ENCODE data around the gene EPB41L2. TPM values are rescaled to one million over a fixed set of nuclear protein-coding genes. Genes with fewer than 3 reads are reported as not detected.

The EPB41L2 gene
- total and polyA plus RNA-seq, 10 donors: 19.3 to 210 (median 123) TPM

- no peak for DNase-seq
- H3K36me3 ChIP-seq: no peaks in the 10 kb centered on the region
- TF ChIP-seq, protein P1, sequence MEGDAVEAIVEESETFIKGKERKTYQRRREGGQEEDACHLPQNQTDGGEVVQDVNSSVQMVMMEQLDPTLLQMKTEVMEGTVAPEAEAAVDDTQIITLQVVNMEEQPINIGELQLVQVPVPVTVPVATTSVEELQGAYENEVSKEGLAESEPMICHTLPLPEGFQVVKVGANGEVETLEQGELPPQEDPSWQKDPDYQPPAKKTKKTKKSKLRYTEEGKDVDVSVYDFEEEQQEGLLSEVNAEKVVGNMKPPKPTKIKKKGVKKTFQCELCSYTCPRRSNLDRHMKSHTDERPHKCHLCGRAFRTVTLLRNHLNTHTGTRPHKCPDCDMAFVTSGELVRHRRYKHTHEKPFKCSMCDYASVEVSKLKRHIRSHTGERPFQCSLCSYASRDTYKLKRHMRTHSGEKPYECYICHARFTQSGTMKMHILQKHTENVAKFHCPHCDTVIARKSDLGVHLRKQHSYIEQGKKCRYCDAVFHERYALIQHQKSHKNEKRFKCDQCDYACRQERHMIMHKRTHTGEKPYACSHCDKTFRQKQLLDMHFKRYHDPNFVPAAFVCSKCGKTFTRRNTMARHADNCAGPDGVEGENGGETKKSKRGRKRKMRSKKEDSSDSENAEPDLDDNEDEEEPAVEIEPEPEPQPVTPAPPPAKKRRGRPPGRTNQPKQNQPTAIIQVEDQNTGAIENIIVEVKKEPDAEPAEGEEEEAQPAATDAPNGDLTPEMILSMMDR (IDR thresholded peaks at IDR 0.05 in 8 of 11, conservative IDR thresholded peaks at IDR 0.05 in 3 of 11): no peak
- TF ChIP-seq POLR2A (IDR thresholded peaks at IDR 0.05): no peak
- TF ChIP-seq POLR2AphosphoS5 (IDR thresholded peaks at IDR 0.05): no peak
- no peak overlapping the region for H3K4me3 ChIP-seq
- no peaks in the 10 kb centered on the region for H3K9me3 ChIP-seq
- H3K4me1 ChIP-seq: peaks cover 0 to 34% (median 20%) of the 10 kb centered on the region in 6 donors
- no peak overlapping the region for H3K27ac ChIP-seq
- H3K27me3 ChIP-seq (replicated peaks in 1 of 7): no peaks in the 10 kb centered on the region
- intact Hi-C loops (cut with DNase I; ENCODE audit: low total_unique reads): no loop called here
- WGBS, 5 donors: 79 to 86% (median 83%) methylated on average over 12 of the region's 12 CpGs
These were observed 61.8 kb downstream of the EPB41L2 start for GRCh38 chr6:131001111-131001736.

DNA sequence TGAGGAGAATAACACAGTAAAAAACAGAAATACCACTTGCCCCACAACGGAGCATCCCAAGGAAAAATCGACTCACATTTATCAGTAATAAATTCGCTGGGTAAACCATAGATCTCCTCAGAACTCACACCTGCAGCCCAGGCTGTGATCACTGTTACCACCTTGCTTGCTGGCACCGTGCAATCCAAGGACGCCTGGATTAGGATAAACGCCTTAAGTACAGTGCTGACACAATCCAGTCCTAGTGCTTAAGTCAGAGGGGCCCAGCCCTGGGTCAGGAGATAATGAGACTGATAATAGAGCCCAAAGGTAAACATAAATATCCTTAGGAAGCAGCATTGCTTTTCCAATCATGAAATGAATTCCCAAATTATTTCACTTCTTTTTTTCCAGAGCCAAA lies 62.5 kb downstream of the EPB41L2 start:
- no peak overlapping the region for H3K27ac ChIP-seq
- peaks cover 0 to 34% (median 20%) of the 10 kb centered on the region in 6 donors for H3K4me1 ChIP-seq
- no peaks in the 10 kb centered on the region for H3K9me3 ChIP-seq
- H3K27me3 ChIP-seq (replicated peaks in 1 of 7): no peaks in the 10 kb centered on the region
- 79 to 90% (median 88%) methylated on average over 6 of the region's 6 CpGs for WGBS, 5 donors
- TF ChIP-seq, protein P1 (IDR thresholded peaks at IDR 0.05 in 8 of 11, conservative IDR thresholded peaks at IDR 0.05 in 3 of 11): no peak
- TF ChIP-seq POLR2AphosphoS5 (IDR thresholded peaks at IDR 0.05) (no peak), POLR2A (IDR thresholded peaks at IDR 0.05) (no peak)
- H3K36me3 ChIP-seq: no peaks in the 10 kb centered on the region
- intact Hi-C loops (cut with DNase I; ENCODE audit: low total_unique reads): no loop called here
- DNase-seq: no peak
- no peak overlapping the region for H3K4me3 ChIP-seq

GRCh38 chr6:130997061-130997753 lies 65.8 kb downstream of the EPB41L2 start:
- TF ChIP-seq POLR2AphosphoS5 (IDR thresholded peaks at IDR 0.05) (no peak), POLR2A (IDR thresholded peaks at IDR 0.05) (no peak)
- TF ChIP-seq, protein P1 (IDR thresholded peaks at IDR 0.05 in 8 of 11, conservative IDR thresholded peaks at IDR 0.05 in 3 of 11): no peak

GRCh38 chr6:130996635-130997034 lies 66.4 kb downstream of the EPB41L2 start:
- Histone ChIP-seq H3K36me3 (no peaks in the 10 kb centered on the region), H3K27ac (no peak overlapping the region), H3K4me1 (peaks cover 0 to 12% (median 4%) of the 10 kb centered on the region in 6 donors), H3K4me3 (no peak overlapping the region), H3K9me3 (no peaks in the 10 kb centered on the region), H3K27me3 (replicated peaks in 1 of 7) (no peaks in the 10 kb centered on the region)
- DNase-seq: no peak
- TF ChIP-seq POLR2A (IDR thresholded peaks at IDR 0.05) (no peak), POLR2AphosphoS5 (IDR thresholded peaks at IDR 0.05) (no peak)
- TF ChIP-seq, protein P1 (IDR thresholded peaks at IDR 0.05 in 8 of 11, conservative IDR thresholded peaks at IDR 0.05 in 3 of 11): no peak
- WGBS, 5 donors: 86 to 98% (median 91%) methylated on average over 1 of the region's 1 CpG
- intact Hi-C loops (cut with DNase I; ENCODE audit: low total_unique reads): no loop called here

More at GRCh38 chr6:130997061-130997753, 65.8 kb downstream of the EPB41L2 start:
- no peak for DNase-seq
- no peaks in the 10 kb centered on the region for H3K27me3 ChIP-seq (replicated peaks in 1 of 7)
- H3K9me3 ChIP-seq: no peaks in the 10 kb centered on the region
- no peak overlapping the region for H3K4me3 ChIP-seq
- H3K36me3 ChIP-seq: no peaks in the 10 kb centered on the region
- intact Hi-C loops (cut with DNase I; ENCODE audit: low total_unique reads): no loop called here
- H3K4me1 ChIP-seq: peaks cover 0 to 13% (median 9%) of the 10 kb centered on the region in 6 donors
- WGBS, 5 donors: 58 to 77% (median 73%) methylated on average over 6 of the region's 6 CpGs
- no peak overlapping the region for H3K27ac ChIP-seq

Measured in spleen (tissue), 11 donors.